AG10803 (cell line): Measurements from ENCODE around the gene GPR39.

Experiments used
- DNase-seq: peaks from one replicate; pipeline ENCODE4 v3.0.0; 2010; ENCODE audit warnings: low read depth
- H3K4me3 ChIP-seq: 2 replicates; pipeline ENCODE4 v1.5.1; 2011; ENCODE audit warnings: mild to moderate bottlenecking, low read length, control low read depth
- CTCF ChIP-seq: conservative IDR thresholded peaks from 2 replicates; pipeline ENCODE4 v1.5.1; 2011; ENCODE audit warnings: mild to moderate bottlenecking, low read length, control low read depth, inconsistent platforms

GPR39 gene

GRCh38 chr2:132621131-132621875 lies 204.7 kb downstream of the GPR39 start:
- no peak for DNase-seq
- TF ChIP-seq CTCF, result no peak
- no peak overlapping the region for H3K4me3 ChIP-seq

- no peak overlapping the region for H3K4me3 ChIP-seq
- TF ChIP-seq CTCF, result no peak
- DNase-seq, result peak; percentile 85
Observed at GRCh38 chr2:132623096-132623839, 206.7 kb downstream of the GPR39 start.

GRCh38 chr2:132627536-132627935 lies 210.9 kb downstream of the GPR39 start:
- TF ChIP-seq CTCF, result no peak
- DNase-seq, result no peak
- H3K4me3 ChIP-seq, result no peak overlapping the region

GRCh38 chr2:132632000-132632649 lies 215.5 kb downstream of the GPR39 start:
- TF ChIP-seq CTCF, result no peak
- H3K4me3 ChIP-seq, result no peak overlapping the region
- DNase-seq, result peak; percentile 40

- H3K4me3 ChIP-seq, result no peak overlapping the region
- DNase-seq, result no peak
- TF ChIP-seq CTCF, result no peak
Observed at GRCh38 chr2:132633635-132634034, 217.0 kb downstream of the GPR39 start.

- TF ChIP-seq CTCF, result no peak
- no peak overlapping the region for H3K4me3 ChIP-seq
- no peak for DNase-seq
Observed at GRCh38 chr2:132636346-132636745, 219.7 kb downstream of the GPR39 start.
